ENCODE results near the gene EPB41L1.

EPB41L1 gene

DNA sequence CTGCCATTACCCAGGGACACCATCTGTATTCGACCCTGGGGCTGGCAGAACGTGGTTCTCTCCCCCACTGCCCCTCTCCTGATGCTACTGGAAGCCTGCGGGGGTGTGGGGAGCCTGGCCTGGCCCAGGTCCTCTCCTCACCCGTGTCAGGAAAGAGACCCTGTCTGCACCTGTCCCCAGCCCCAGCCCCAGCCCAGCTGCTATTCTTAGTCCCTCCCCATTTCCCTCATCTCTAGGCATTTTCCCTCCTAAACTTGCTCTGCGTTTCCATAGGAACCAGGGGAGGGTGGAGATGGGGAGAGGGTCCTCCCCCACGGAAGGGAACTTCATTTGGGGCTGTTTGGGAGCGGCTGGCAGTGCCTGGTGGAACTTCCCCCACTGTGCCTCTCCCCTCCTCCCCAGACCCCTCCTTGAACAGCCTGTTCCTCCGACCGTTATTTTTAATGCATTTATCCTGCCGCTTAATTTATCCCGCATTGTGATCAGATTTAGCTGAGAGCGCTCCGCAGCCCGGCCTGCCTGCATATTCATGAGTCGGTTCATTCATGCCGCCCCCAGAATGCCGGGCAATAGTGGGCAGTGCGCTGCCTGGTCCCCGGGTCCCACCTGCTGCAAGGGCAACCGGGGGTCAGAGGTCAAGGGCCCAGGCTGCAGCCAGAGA is 119.8 kb downstream of the EPB41L1 start:
- POLR2A ChIA-PET (ENCODE audit: low non-redundant PET) = no interaction called here
- TF ChIP-seq, protein P1, sequence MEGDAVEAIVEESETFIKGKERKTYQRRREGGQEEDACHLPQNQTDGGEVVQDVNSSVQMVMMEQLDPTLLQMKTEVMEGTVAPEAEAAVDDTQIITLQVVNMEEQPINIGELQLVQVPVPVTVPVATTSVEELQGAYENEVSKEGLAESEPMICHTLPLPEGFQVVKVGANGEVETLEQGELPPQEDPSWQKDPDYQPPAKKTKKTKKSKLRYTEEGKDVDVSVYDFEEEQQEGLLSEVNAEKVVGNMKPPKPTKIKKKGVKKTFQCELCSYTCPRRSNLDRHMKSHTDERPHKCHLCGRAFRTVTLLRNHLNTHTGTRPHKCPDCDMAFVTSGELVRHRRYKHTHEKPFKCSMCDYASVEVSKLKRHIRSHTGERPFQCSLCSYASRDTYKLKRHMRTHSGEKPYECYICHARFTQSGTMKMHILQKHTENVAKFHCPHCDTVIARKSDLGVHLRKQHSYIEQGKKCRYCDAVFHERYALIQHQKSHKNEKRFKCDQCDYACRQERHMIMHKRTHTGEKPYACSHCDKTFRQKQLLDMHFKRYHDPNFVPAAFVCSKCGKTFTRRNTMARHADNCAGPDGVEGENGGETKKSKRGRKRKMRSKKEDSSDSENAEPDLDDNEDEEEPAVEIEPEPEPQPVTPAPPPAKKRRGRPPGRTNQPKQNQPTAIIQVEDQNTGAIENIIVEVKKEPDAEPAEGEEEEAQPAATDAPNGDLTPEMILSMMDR (conservative IDR thresholded peaks at IDR 0.05; ENCODE audit: low read depth) = no peak
- DNase-seq (ENCODE audit: low spot score) = no peak
- CTCF ChIA-PET = interaction anchor here (0.6 to 5.5 kb wide), 7 partner anchors 10 to 188 kb away, joined by 3 to 100 read pairs (median 4); no protein-coding TSS in a partner anchor
- no peak overlapping the region for H3K27ac ChIP-seq

DNA sequence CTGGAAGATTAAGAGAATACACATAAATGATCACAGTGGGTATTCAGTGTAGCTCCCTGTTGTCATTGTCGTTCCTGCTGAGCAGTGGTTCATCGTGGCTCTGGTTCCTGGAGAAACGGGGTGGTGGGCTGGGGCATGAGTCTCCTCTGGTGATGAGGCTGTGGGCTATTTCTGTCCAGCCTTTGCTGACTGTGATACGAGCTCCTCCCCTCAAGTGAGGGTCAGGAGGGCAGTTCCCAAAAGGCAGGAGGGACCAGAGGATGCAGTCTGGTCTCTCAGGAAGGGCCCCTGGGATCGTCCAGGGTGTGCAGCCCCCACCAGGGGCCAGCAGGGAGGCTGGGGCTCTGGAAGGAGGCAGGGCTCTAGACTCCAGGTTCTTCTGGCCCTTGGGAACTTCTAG is 120.5 kb downstream of the EPB41L1 start:
- H3K27ac ChIP-seq = no peak overlapping the region
- ChIA-PET POLR2A (ENCODE audit: low non-redundant PET) (no interaction called here), CTCF (interaction anchor here (5.5 kb wide), 1 partner anchor 163 kb away, joined by 100 read pairs; no protein-coding TSS in a partner anchor)
- TF ChIP-seq, protein P1 (conservative IDR thresholded peaks at IDR 0.05; ENCODE audit: low read depth) = no peak
- DNase-seq (ENCODE audit: low spot score) = no peak

DNA sequence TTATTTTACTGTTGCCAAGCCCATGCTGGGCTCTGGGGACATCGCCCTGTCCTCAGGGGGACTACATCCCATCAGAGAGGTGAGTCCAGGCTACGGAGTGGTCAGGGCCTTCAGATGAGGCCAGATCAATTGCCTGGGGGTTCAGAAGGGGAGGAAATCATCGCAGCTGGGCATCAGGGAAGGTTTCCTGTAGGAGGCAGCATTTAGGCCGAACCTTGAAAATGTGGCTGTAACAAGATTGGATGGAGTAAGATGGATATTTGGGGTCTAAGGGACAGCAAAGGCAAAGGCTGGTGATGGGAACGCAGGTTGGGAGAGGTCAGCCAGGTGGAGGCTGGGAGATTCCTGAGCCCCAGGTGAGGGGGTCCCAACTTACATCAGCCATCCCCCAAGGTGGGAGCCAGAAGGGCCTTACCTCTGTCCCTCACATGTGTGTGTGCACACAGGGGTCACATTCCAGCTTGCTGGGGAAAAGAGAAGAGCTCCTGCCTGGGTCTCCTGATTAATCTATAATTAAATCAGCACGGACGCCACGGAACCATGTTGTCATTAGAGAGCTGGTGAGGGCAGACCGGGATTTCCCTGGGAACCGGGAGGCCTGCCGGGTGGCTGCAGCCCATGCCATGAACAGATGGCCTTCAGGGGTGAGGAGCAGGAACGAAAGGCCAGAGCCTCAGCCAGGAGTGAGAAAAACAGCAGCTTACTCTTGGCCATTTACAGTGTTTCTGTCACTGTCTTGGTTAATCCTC is 121.1 kb downstream of the EPB41L1 start:
- DNase-seq (ENCODE audit: low spot score) = no peak
- ChIA-PET CTCF (interaction anchor here (0.7 to 5.5 kb wide), 3 partner anchors 49 to 164 kb away, joined by 3 to 100 read pairs (median 7); no protein-coding TSS in a partner anchor), POLR2A (ENCODE audit: low non-redundant PET) (no interaction called here)
- no peak overlapping the region for H3K27ac ChIP-seq
- TF ChIP-seq, protein P1 (conservative IDR thresholded peaks at IDR 0.05; ENCODE audit: low read depth) = no peak

DNA sequence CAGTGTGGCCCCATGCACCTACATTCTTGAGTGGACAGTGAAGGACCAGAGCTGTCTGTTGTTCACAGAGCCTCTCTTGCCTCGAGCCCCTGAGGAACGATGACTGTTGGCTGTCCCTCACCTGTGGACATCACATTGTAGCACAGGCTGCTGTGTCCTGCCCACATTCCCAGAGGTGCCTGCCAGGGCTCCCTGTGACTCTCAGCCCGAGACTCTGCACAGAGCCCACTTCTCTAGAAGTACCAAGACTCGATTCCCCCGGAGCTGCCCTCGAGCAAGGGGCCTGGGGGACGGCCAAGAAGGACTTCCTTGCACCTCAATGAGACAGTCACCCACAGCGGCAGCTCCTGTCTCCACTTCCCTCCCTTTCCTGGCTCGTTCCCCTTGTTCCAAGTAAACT is 123.0 kb downstream of the EPB41L1 start:
- no peak overlapping the region for H3K27ac ChIP-seq
- ChIA-PET CTCF (interaction anchor here (0.7 to 1.1 kb wide), 2 partner anchors 40 to 162 kb away, joined by 3 to 4 read pairs; no protein-coding TSS in a partner anchor), POLR2A (ENCODE audit: low non-redundant PET) (no interaction called here)
- no peak for DNase-seq (ENCODE audit: low spot score)
- TF ChIP-seq, protein P1 (conservative IDR thresholded peaks at IDR 0.05; ENCODE audit: low read depth) = no peak

DNA sequence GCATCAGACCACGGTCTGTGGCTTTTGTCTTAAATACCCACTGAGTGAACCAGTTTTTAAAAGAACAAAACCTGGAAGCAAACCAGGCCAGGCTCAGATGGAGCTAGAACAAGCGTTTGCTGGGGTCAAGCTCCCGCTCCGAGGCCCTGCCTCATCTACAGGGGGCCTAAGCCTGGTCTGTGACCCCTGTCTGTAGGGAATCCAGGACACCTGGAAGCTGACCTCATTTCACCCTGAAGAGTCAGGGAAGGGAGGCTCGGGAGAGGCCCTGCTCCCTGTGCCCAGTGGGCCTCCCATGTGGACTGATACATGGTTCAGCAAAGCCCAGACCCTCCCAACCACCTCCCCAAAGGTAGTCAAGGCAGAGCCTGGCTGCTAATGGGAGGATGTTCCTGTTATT is 124.8 kb downstream of the EPB41L1 start:
- no peak overlapping the region for H3K27ac ChIP-seq
- no peak for DNase-seq (ENCODE audit: low spot score)
- TF ChIP-seq, protein P1 (conservative IDR thresholded peaks at IDR 0.05; ENCODE audit: low read depth) = no peak
- ChIA-PET CTCF (interaction anchor here (0.6 to 1.8 kb wide), 2 partner anchors 36 to 160 kb away, joined by 8 read pairs; no protein-coding TSS in a partner anchor), POLR2A (ENCODE audit: low non-redundant PET) (no interaction called here)

DNA sequence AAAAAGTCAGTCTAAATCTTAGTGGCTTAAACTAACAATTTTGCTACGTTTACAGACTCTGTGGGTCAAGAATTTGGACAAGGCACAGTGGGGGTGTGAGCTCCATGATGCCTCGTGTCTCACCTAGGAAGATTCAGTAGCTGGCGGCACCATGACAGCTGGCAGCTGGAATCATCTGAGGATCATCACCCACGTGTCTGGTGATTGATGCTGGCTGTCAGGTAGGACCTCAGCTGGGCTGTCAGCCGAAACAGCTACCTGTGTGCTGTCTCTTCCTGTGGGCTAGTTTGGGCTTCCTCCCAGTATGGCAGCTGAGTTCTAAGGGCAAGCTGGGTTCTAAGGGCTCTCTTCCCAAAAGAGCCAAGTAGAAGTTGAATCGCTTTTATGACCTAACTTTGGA is 125.2 kb downstream of the EPB41L1 start:
- TF ChIP-seq, protein P1 (conservative IDR thresholded peaks at IDR 0.05; ENCODE audit: low read depth) = no peak
- ChIA-PET POLR2A (ENCODE audit: low non-redundant PET) (no interaction called here), CTCF (interaction anchor here (0.6 to 1.8 kb wide), 2 partner anchors 36 to 160 kb away, joined by 8 read pairs; no protein-coding TSS in a partner anchor)
- DNase-seq (ENCODE audit: low spot score) = no peak
- no peak overlapping the region for H3K27ac ChIP-seq

Data from RWPE1 (cell line).